Measurements from ENCODE around the gene BPIFB1. TPM values are rescaled to one million over a fixed set of nuclear protein-coding genes. Genes with fewer than 3 reads are reported as not detected.

BPIFB1 gene
- total RNA-seq, 1 donor from 2014 or later = not detected

DNA sequence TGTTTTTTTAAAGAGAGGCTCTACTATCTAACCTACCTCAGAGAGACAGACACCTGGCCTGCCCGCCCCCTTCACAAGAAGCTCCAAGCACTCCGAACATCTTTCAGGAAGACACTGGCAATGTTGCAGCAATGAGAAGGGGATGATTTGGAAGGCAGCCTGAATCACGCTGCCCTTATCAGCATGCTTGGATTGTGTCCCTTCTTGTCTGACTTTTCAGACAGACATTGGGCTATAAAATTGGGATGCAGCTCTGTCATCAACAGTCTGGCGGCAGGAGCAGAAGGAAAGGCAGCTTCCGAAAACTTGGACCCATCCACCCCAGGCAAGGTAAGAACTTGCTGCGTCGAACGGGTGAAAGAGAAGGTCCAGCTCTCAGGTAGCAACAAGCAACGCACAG, 62.3 kb downstream of the BPIFB1 start:
- no peaks in the 10 kb centered on the region for H3F3A ChIP-seq (ENCODE audit: low read depth)
- no peak overlapping the region for H3K27ac ChIP-seq
- H3K9me3 ChIP-seq (ENCODE audit: low read depth) = no peaks in the 10 kb centered on the region
- no peaks in the 10 kb centered on the region for H4K20me1 ChIP-seq (ENCODE audit: low read depth)
- peaks cover 6% of the 10 kb centered on the region for H3K36me3 Mint-ChIP-seq
- H3K4me3 Mint-ChIP-seq = no peak overlapping the region
- no peaks in the 10 kb centered on the region for H3K27me3 ChIP-seq
- no peak overlapping the region for H3K4me2 ChIP-seq
- H3K4me3 ChIP-seq = no peak overlapping the region
- no peaks in the 10 kb centered on the region for H3K4me1 Mint-ChIP-seq
- H3K4me1 ChIP-seq = no peaks in the 10 kb centered on the region
- no peak for DNase-seq (ENCODE audit: low spot score)
- H3K27ac Mint-ChIP-seq = no peak overlapping the region
- H3K36me3 ChIP-seq = no peaks in the 10 kb centered on the region
- TF ChIP-seq EZH2phosphoT487 (IDR thresholded peaks at IDR 0.05) (no peak), EZH2 (IDR thresholded peaks at IDR 0.05) (no peak)
- TF ChIP-seq, protein P1, sequence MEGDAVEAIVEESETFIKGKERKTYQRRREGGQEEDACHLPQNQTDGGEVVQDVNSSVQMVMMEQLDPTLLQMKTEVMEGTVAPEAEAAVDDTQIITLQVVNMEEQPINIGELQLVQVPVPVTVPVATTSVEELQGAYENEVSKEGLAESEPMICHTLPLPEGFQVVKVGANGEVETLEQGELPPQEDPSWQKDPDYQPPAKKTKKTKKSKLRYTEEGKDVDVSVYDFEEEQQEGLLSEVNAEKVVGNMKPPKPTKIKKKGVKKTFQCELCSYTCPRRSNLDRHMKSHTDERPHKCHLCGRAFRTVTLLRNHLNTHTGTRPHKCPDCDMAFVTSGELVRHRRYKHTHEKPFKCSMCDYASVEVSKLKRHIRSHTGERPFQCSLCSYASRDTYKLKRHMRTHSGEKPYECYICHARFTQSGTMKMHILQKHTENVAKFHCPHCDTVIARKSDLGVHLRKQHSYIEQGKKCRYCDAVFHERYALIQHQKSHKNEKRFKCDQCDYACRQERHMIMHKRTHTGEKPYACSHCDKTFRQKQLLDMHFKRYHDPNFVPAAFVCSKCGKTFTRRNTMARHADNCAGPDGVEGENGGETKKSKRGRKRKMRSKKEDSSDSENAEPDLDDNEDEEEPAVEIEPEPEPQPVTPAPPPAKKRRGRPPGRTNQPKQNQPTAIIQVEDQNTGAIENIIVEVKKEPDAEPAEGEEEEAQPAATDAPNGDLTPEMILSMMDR (IDR thresholded peaks at IDR 0.05) = no peak
- H3K9ac ChIP-seq = no peak overlapping the region
- H2AFZ ChIP-seq (replicated peaks) = no peak overlapping the region
- H3K9me3 Mint-ChIP-seq = no peaks in the 10 kb centered on the region
- no peaks in the 10 kb centered on the region for H3K79me2 ChIP-seq (ENCODE audit: low read depth)
- H3K27me3 Mint-ChIP-seq (ENCODE audit: insufficient read depth, low read depth) = peaks cover 8% of the 10 kb centered on the region

DNA sequence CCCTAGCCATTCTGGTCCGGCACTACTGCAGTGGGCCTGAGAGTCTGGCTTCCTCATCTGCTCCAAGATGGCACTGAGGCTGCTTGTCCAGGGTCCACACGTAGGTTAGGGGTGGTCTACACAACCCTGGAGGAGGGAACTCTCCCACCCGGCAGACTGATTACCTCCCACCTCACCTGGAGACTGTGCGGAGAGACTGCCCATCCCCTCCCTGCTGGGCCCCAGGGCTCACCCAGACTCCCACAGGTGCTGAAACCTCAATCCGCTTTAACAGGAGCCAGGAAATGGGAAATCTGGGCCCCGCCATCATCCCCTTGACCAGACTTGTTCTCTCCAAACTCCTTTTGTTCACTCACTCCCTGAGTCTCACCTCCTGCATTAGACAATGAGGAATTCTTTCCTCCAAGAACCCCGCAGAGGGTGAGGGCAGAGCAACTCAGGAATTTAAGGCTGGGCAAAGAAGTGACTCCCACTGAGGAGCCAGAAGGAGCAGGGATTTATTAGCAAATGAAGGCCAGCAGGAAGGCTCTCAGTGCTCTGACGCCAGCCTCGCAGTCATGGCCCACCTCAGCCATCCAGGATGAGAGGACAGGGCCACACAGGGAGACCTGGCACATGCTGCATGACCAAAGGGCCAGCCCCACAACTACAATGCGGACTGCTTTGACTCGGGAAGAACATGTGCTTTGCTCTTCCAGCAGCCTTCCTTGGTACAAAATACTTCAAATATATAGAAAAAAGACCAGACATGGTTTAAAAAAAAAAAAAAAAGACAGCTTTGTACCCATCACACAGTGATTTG, 65.3 kb downstream of the BPIFB1 start:
- DNase-seq (ENCODE audit: low spot score) = peak; percentile 25
- no peak overlapping the region for H3K4me3 Mint-ChIP-seq
- H3K27me3 ChIP-seq = no peaks in the 10 kb centered on the region

DNA sequence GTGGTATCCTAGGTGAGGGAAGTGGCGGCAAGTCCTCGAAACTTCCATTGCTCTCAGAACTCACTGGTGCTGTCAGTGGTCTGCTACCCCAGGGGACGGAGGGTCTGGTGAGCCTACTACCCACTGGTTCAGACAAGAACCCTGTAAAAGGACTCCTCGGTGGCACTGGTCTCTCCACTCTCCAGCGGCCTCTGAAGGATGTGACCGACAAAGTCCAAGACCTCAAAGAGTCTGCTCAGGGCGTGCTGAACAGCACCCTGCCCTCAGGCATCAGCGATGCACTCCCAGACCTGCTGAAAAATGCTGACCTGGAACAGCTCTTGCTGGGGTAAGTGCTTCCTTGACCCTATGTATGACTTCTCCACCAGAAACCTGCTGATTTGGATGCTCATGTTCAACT, 66.5 kb downstream of the BPIFB1 start:
- no peak overlapping the region for H3K4me3 Mint-ChIP-seq
- H3K4me2 ChIP-seq = no peak overlapping the region

More for the DNA sequence above, 65.3 kb downstream of the BPIFB1 start:
- H3K27me3 Mint-ChIP-seq (ENCODE audit: insufficient read depth, low read depth) = peaks cover 6% of the 10 kb centered on the region
- H3K79me2 ChIP-seq (ENCODE audit: low read depth) = no peaks in the 10 kb centered on the region
- no peaks in the 10 kb centered on the region for H3K4me1 Mint-ChIP-seq
- no peak overlapping the region for H3K9ac ChIP-seq
- no peak overlapping the region for H3K4me3 ChIP-seq
- peaks cover 9% of the 10 kb centered on the region for H3K36me3 Mint-ChIP-seq
- H2AFZ ChIP-seq (replicated peaks) = no peak overlapping the region
- H3K9me3 ChIP-seq (ENCODE audit: low read depth) = no peaks in the 10 kb centered on the region
- TF ChIP-seq, protein P1 (IDR thresholded peaks at IDR 0.05) = no peak
- TF ChIP-seq EZH2 (IDR thresholded peaks at IDR 0.05) (no peak), EZH2phosphoT487 (IDR thresholded peaks at IDR 0.05) (no peak)
- H4K20me1 ChIP-seq (ENCODE audit: low read depth) = no peaks in the 10 kb centered on the region
- no peak overlapping the region for H3K27ac ChIP-seq
- no peaks in the 10 kb centered on the region for H3K36me3 ChIP-seq
- no peaks in the 10 kb centered on the region for H3K4me1 ChIP-seq
- H3F3A ChIP-seq (ENCODE audit: low read depth) = no peaks in the 10 kb centered on the region
- peak overlapping the region; percentile 17 for H3K27ac Mint-ChIP-seq
- no peak overlapping the region for H3K4me2 ChIP-seq
- H3K9me3 Mint-ChIP-seq = no peaks in the 10 kb centered on the region

More for the DNA sequence above, 66.5 kb downstream of the BPIFB1 start:
- no peaks in the 10 kb centered on the region for H4K20me1 ChIP-seq (ENCODE audit: low read depth)
- Mint-ChIP-seq H3K36me3 (peaks cover 9% of the 10 kb centered on the region), H3K4me1 (no peaks in the 10 kb centered on the region), H3K9me3 (no peaks in the 10 kb centered on the region), H3K27ac (no peak overlapping the region), H3K27me3 (ENCODE audit: insufficient read depth, low read depth) (peaks cover 4% of the 10 kb centered on the region)
- H3K4me3 ChIP-seq = no peak overlapping the region
- DNase-seq (ENCODE audit: low spot score) = no peak
- H2AFZ ChIP-seq (replicated peaks) = no peak overlapping the region
- no peaks in the 10 kb centered on the region for H3K27me3 ChIP-seq
- no peak overlapping the region for H3K9ac ChIP-seq
- H3K36me3 ChIP-seq = no peaks in the 10 kb centered on the region
- H3K79me2 ChIP-seq (ENCODE audit: low read depth) = no peaks in the 10 kb centered on the region
- TF ChIP-seq, protein P1 (IDR thresholded peaks at IDR 0.05) = no peak
- TF ChIP-seq EZH2 (IDR thresholded peaks at IDR 0.05) (no peak), EZH2phosphoT487 (IDR thresholded peaks at IDR 0.05) (no peak)
- H3K27ac ChIP-seq = no peak overlapping the region
- H3F3A ChIP-seq (ENCODE audit: low read depth) = no peaks in the 10 kb centered on the region
- H3K9me3 ChIP-seq (ENCODE audit: low read depth) = no peaks in the 10 kb centered on the region
- no peaks in the 10 kb centered on the region for H3K4me1 ChIP-seq

Measured in neural progenitor cell (in vitro differentiated cells).